COLO668 (cell line): ENCODE data around the gene PAMR1.
"Not testable (repeated sequence)": the region's sequence is repeated elsewhere in the genome, so short reads cannot be mapped to it uniquely, and the experiment has no call there.

ENCODE experiments used
- DNase-seq: peaks from one replicate; lab custom pipeline; 2025; ENCODE audit not compliant: unreplicated experiment; lab: John Stamatoyannopoulos, UW

PAMR1 gene

DNA sequence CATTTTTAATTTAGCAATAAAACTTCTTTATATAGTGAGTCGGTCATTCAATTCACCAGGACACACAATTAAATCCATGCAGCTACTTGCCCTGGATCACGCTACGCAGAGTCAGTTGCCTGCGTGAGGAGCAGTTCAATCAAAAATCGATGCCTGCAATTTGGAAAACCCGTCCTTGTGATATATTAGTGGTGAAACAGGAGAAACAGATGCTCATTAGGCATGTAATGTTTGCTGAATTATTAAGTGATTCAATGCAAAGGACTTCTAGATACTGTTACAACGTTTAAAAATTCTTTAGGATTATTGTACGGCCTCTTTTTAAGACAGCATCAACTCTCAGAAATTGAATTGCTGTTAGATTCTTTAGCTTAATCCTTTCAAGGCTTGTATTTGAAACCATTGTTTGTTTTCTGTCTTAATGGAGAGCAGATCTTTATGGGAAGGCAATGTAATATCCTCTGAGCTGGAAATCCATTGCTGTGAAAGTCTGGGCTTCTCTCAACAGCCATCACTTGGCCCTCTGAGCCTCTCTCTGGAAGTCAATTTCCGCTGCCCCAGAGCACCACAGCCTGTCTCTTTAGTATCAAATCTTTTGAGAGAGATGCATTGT, 20.1 kb upstream of the PAMR1 start:
- DNase-seq: no peak

DNA sequence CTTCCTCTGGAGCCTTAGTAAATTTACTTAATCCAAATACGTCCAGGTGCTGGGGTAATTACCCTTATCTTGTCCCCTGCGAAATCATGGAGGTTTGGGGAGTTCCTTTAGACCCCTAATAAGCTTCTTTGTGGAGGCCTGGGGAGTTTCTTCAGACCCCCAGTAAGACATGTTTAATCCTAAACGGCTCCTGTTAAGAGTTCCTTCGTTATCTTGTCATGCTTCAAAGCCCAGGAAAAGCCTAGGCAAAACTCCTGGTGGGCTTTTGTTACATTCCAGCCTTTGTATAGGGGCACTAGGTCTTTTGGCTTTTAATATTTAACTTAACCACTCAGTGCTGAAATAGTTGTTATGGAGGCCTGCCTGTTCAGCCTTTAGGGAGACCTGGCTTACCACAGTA, 18.1 kb upstream of the PAMR1 start:
- DNase-seq: no peak

DNA sequence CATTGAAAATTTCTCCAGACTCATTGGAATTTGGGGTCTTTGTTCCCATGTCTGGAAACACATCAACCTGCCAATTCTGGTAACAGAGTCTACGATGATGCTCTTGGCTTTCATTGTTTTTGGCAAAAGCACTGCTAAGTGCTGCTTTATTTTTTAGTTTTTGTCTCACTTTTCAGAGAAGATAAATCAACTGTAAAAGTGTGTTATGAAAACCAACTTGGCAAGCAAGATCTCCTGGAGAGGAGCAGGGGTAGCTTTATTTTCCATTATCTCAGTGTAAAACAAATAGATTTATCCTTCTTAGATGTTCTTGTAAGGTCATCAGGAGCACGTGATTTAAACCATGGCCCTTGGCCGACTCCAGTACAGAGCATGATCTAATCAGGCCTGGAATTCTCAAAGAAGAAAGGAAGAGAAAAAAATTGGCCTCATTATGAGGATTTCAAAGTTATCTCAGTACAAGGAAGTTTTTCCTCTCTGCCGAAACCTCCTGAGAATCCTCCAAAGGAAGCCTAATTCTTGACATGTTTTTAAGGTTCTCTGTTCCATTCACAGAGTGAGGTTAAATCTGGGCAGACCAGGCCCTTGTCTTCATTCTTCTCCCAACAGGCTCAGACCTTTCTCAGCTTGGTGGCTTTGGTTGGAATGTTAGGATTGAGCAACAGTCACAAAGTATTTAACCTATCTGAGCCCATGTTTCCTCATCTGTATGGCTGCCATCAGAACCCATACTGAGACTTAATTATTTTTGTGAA, 16.4 kb upstream of the PAMR1 start:
- no peak for DNase-seq

DNA sequence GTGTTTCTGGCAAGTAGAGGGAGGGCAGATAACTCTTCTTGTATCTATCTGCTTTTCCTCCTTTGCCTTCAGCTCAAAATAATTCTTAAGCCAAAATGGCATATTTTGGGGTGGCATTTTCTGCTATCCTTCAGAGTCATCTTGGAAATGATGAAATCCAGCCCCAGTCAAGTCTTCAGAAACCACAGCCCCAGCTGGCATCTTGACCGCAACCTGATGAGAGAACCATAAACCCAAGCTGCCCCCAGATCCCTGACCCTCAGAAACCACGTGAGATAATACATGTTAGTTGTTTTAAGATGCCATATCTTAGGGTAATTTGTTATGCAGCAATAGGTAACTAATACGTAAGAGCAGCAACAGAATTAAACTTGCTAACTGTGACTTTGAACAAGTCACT, 15.1 kb upstream of the PAMR1 start:
- no peak for DNase-seq

DNA sequence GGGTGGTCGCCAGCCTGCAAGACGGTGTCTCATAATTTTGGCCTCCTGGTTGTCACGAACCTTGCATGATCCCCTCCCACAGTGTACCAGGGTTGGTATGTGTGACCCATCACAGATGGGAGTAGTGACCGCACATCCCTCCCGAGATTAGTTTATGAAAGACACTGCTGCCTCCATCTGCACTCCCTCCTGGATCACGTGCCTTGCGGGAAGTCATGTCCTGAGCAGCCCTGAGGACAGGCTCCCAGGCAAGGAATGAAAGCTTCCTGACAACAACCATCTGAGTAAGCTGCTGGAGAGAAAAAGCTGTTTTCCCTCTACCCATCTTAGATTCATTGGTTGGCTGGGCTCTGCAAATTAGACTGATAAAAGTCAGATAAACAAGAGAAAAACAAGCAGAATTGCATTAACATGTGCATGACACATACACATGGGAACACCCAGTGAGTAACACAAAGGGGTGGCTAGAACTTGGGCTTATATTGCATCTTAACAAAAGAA, 14.4 kb upstream of the PAMR1 start:
- no peak for DNase-seq

DNA sequence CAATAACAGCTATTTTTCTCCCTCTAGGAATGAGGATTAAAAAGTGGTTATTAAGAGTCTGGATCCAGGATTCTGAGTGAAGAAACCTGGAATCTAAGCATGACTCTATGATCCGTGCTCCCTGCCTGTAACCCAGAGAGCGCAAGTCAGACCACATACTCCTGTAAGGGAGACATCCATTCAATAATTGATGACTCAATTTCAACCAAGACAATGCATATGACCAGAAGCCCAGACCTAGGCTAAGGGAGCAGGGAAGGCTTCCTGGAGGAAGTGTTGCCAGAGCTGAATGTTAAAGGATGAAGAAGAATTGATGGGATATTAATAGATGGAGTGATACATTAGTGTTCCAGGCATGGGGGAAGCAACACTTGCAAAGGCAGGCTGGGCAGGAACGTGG, 13.8 kb upstream of the PAMR1 start:
- DNase-seq: no peak

DNA sequence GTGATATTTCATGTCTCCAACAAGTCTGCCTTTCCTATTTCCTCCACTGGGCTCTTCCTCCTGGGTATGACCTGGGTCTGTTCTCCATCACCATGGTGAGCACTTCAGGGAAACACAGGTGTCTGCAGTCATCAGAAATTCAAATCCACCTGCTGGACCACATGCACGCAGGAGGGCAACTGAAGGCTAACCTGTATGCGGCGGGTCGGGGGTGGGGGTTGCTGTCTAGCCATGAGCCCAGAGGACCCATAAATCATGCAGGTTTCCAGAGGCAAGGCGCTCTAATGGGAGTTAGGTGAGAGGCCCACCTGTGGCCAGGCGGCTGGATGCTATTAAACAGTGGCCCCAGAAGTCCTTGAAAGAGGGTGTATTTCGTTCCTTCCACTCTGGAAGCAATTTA, 11.1 kb upstream of the PAMR1 start:
- DNase-seq: peak; percentile 69

DNA sequence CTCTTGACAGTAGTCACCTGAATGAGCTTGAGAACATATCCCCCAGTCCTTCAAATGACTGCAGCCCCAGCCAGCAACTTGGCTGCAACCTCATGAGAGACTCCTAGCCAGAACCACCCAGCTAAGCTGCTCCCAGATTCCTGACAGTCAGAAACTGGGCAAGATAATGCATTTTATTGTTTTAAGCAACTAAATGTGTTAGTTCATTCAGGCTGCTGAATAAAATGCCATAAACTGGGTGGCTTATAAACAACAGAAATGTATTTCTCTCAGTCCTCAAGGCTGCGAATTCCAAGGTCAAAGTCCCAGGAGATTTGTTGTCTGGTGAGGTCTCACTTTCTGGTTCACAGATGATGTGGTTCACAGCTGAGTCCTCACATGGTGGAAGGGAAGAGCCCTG, 5.8 kb upstream of the PAMR1 start:
- no peak for DNase-seq

DNA sequence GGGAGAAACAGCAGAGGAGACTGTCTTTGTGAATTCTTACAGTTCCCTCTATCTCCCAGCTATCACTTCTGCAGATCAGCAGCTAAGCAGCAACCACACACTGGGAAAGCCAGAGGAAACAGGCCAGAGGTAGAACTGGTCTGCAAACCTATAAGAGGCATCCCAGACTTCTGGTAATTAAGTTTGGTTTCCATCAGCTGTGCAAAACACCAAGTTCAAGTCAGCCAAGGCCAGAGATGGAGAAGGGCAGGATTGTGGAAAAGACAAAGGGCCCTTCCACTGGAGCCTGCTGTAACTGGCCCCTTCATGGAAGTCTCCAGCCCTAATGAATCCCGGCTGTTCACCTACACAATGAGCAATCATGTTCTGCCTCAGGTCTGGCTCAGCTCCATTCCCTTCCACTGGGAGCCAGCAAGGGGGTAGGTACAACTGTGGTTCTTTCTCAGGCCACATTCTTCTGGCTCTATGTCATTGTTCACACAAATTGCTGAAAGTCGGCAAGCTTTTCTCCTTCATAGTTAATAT, 4.6 kb upstream of the PAMR1 start:
- no peak for DNase-seq

DNA sequence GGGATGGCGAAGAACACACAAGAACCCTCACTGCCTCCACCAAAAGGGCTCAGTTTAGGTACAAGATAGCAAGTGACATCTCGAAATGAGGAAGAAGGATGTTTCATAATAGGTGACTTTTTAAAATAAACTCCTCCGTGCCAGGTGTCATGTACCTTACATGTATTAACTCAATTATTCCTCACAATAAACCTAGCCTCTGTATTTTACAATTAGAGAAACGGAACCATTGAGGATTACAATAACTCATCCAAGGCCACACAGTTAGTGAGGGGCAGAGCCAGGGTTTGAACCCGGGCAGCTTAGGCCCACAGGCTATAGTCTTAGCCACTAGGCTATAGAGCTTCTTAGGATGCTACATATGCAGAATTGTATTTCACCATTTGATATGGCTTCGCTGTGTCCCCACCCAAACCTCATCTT, 965 bp upstream of the PAMR1 start:
- DNase-seq: no peak

DNA sequence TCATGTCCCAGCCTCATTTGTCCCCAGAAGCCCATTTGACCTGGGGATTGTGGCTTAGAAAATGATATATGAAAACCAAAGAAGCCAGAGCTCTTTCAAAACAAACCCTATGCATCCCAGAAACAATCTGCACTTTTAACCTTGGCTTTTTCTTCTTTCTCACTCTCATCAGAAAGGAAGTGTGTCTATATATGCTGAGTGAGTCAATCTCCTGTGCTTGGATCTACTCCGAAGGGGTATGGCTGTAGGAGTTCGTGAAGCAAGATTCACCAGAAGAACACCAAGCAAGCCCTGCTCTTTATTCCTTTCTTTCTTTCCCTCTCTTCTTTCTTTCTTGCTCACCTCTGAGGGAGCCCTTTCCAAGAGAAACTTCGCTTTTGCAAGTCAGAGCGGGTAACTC, 636 bp downstream of the PAMR1 start:
- DNase-seq: no peak

DNA sequence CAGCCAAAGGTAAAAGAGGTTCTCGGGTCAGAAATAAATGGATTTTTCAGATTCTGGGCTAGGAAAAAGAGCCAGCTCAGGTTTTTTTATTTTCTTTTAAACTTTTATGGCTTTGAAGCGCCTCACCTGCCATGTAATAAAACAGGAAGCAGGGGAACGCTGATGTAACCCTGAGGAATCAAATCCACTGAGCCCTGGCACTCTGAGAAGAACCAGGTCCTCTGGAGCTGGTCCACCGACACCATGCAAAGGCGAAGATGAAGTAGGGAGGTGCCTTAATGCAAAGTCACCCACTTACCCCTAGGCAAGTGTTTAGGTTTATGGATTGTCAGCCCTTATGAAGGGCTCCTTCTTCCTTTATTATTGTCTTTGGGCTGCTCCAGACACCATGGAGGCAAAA, 1.6 kb downstream of the PAMR1 start:
- no peak for DNase-seq

DNA sequence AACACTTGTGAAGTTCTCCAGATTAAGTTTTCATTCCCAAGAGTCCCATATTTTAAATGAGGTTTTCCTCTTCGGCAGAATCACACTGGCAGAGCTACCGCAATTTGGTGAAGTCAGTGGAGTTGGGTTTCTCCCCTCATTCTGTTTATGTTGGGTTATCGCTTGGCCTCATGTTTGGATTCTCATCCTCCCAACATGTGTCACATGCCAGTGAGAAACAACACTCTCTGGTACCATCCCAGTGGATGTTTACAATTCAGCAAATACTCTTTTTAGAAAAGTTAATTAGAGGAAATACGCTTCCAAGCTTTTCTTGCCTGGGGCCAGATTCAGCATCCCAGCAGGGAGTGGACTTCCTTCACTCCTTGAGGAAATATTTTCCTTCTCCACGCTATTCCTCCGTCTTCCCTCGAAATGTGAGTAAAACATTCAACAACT, 2.1 kb downstream of the PAMR1 start:
- DNase-seq: no peak

DNA sequence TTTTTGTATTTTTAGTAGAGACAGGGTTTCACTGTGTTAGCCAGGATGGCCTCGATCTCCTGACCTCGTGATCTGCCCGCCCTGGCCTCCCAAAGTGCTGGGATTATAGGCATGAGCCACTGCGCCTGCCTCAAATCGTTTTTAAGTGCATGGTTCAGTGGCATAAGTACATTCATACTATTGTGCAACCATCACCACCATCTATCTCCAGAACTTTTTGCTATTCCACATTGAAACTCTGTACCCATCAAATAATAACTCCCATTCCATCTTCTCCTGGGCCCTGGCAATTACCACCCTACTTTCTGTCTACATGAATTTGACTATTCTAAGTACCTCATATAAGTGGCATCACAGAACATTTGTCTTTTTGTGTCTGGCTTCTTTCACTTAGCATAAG, 3.3 kb downstream of the PAMR1 start:
- not testable (repeated sequence) for DNase-seq

DNA sequence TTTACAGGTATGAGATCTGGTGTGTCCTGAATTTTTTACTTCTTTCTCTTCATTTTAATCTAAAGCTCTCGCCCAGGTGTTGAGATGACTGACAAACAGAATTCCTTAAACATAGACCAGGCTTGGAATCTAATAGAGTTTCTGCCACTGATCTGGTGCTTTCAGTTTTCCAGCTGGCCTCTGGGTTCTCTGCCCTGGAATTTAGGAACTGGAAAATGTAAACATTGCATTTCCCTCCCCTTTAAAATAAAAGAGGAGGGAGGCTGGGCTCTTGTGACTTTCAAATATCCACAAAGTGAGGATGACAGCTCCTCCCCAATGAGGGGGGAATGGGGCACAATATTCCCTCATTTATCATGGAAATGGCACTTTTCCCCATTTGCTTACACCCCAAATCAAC, 5.0 kb downstream of the PAMR1 start:
- no peak for DNase-seq

DNA sequence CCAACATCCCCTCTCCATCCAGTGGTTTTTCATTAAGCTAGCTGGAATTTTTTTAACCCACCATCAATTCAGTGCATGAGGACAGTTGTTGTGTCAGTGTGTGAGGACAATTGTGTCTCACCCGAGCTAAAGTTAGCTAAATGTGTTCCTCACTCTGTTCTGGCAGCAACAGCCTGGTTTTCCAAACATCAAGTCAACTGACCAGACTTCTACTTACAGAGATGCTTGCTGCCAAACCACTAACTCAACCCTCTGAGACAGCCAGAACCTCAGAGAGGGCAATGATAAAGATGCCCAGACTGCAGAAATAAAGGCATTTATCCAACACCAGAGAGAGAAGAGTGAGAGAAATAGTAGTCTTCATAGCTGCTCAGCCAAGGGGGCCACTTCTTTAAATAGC, 6.7 kb downstream of the PAMR1 start:
- DNase-seq: no peak

DNA sequence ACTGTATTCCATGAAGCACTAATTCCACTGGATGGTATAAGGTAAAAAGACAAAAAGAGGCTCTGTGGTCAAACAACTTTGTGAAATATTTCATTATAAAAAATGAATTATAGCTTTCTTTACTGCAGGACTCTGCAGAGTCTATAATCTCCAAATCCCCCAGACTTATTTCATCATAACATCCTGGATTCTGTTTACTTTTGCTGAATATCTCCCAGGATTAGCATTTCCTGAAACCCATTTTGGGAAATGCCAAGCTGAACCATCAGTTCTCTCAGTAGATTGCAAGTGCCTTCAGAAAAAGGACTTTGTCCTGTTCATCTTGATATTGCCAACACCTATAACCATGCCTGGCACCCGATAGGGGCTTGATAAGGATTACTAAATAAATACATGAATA, 7.9 kb downstream of the PAMR1 start:
- no peak for DNase-seq

DNA sequence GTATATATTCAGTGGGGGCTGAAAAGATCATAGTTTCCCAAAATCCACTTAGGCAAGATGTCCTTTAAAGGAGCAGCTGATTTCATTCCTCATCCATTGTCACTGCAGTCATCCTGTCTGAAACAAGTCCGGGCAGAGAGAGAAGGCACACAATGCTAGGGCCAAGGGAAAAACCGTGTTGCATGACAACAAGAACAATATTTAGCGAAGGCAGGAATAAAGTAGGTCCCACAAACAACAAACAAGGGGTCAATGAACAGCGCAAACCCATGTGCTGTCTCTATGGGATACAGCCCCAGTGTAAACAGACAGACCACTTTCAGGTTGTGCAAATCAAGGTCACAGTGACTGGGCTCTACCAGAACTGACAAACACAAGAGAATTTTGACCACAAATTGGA, 9.0 kb downstream of the PAMR1 start:
- DNase-seq: no peak

DNA sequence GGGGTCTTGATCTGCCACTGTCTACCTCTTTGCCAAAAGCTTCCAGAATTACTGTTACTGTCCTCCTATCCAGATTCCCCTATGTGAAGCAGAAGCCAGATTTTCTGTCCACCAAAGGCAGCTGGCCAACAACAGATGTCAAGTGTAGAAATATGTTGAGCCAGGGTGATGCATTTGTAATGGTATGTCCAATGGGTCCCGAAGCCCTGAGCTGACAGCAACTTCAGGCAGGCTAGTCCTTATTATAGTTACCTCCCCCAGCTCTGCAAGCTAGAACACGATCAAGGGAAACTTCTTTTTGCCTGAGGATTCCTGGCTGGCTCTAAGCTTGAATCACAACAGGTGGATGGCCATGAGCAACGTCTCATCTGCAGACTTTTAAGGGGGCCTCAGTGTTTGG, 10.2 kb downstream of the PAMR1 start:
- no peak for DNase-seq

DNA sequence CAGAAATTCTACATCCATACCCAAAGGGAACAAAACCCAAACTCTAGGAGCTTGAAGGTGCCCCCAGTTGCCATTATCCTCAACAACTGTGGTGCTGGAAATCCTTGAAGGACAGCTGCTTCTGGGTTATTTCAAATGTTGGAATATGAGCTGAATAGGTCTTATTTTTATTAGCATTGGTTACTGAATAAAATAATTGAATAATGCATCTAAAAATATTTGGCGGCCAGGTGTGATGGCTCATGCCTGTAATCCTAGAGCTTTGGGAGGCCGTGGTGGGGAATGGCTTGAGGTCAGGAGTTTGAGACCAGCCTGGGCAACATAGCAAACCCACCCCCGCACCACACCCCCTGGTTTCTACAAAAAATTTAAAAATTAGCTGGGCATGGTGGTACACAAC, 10.9 kb downstream of the PAMR1 start:
- no peak for DNase-seq

DNA sequence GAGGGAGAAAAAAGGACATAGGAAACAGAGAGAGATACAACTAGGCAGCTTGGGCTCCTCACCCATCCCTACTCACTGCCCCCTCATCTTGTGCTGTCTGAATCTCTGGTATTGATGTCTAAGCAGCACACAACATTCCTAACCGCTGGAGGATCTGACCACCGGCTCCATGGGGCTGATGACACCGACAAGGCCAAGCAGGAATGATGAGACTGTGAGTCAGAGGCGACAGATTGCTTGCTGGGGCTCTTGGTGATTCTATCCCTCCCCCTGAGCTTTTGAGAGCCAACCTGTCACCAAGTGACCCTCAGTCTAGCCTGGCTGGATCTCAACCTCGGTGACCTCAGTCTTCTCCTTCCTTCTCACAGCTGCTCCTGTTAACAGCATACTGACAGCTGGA, 13.8 kb downstream of the PAMR1 start:
- DNase-seq: no peak

DNA sequence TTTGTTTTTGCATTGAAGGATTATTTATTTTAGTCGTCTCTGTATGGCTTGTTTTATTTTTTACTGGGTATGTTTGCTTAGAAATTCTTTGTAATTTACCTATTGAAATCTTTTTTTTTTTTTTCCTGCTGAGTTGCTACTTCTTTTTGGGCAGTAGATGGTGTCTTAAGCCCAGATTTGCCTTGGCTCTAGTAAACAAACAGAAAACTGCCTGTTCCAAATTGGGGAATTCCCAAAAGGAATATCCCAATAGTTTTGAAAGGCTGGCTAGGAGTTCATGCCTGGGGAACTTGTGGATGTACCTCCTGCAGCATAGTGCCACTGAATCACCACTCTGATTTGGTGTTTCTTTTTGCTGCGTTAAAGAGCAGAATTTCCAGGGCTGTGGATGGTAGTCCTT, 17.7 kb downstream of the PAMR1 start:
- no peak for DNase-seq

DNA sequence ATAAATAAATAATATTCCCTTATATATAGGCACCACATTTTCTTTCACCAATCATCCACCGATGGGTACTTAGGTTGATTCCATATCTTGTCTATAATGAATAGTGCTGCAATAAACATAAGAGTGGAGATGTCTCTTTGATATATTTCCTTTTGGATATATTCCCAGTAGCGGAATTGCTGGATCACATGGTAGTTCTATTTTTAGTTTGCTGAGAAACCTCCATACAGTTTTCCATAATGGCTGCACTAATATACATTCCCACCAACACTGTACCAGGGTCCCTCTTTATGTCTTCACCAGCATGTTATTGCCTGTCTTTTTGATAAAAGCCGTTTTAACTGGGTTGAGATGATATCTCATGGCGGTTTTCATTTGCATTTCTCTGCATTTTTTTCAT, 23.6 kb downstream of the PAMR1 start:
- DNase-seq: no peak
